ENCODE results near the gene CDK13. TPM values are rescaled to one million over a fixed set of nuclear protein-coding genes. Genes with fewer than 3 reads are reported as not detected.
"Not testable (repeated sequence)": the region's sequence is repeated elsewhere in the genome, so short reads cannot be mapped to it uniquely, and the experiment has no call there.

The CDK13 gene
- total RNA-seq, 6 experiments from 2014 or later = 21.2 to 35.2 (median 27.1) TPM

- WGBS (ENCODE audit: insufficient coverage, low coverage, low lambda C conversion rate, missing lambda C conversion rate) = 56% methylated on average over 2 of the region's 2 CpGs
- no peak for ATAC-seq
Measured at GRCh38 chr7:40137563-40137962, 187.5 kb downstream of the CDK13 start.

GRCh38 chr7:40138973-40139372 is 188.9 kb downstream of the CDK13 start:
- WGBS (ENCODE audit: insufficient coverage, low coverage, low lambda C conversion rate, missing lambda C conversion rate) = 91% methylated on average over 5 of the region's 5 CpGs

More at GRCh38 chr7:40137563-40137962, 187.5 kb downstream of the CDK13 start:
- DNase-seq = no peak
- Histone ChIP-seq H3K27ac (no peak overlapping the region), H3K4me3 (no peak overlapping the region), H3K4me1 (peaks cover 0 to 6% (median 0%) of the 10 kb centered on the region in 4 donors), H3K36me3 (no peaks in the 10 kb centered on the region), H3K9me3 (no peaks in the 10 kb centered on the region), H3K27me3 (no peaks in the 10 kb centered on the region)
- TF ChIP-seq, protein P1, sequence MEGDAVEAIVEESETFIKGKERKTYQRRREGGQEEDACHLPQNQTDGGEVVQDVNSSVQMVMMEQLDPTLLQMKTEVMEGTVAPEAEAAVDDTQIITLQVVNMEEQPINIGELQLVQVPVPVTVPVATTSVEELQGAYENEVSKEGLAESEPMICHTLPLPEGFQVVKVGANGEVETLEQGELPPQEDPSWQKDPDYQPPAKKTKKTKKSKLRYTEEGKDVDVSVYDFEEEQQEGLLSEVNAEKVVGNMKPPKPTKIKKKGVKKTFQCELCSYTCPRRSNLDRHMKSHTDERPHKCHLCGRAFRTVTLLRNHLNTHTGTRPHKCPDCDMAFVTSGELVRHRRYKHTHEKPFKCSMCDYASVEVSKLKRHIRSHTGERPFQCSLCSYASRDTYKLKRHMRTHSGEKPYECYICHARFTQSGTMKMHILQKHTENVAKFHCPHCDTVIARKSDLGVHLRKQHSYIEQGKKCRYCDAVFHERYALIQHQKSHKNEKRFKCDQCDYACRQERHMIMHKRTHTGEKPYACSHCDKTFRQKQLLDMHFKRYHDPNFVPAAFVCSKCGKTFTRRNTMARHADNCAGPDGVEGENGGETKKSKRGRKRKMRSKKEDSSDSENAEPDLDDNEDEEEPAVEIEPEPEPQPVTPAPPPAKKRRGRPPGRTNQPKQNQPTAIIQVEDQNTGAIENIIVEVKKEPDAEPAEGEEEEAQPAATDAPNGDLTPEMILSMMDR (IDR thresholded peaks at IDR 0.05) = no peak
- TF ChIP-seq POLR2A (IDR thresholded peaks at IDR 0.05) = no peak
- intact Hi-C loops (cut with DNase I) = no loop called here

DNA sequence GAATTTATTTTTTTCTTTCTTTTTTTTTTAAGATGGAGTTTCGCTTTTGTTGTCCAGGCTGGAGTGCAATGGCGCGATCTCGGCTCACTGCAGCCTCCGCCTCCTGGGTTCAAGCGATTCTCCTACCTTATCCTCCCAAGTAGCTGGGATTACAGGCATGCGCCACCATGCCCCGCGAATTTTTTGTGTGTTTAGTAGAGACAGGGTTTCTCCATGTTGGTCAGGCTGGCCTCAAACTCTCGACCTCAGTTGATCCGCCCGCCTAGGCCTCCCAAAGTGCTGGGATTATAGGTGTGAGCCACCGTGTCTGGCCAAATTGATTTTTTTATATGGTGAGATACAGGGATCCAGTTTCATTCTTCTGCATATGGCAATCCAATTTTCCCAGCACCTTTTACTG is 189.8 kb downstream of the CDK13 start:
- ATAC-seq; H3K27me3 ChIP-seq; H3K4me3 ChIP-seq; intact Hi-C loops (cut with DNase I); H3K27ac ChIP-seq; H3K4me1 ChIP-seq; H3K36me3 ChIP-seq; DNase-seq; H3K9me3 ChIP-seq: not testable (repeated sequence)
- WGBS (ENCODE audit: insufficient coverage, low coverage, low lambda C conversion rate, missing lambda C conversion rate) = 83% methylated on average over 2 of the region's 13 CpGs

More at GRCh38 chr7:40138973-40139372, 188.9 kb downstream of the CDK13 start:
- H3K36me3 ChIP-seq = no peaks in the 10 kb centered on the region
- no peak overlapping the region for H3K4me3 ChIP-seq
- H3K4me1 ChIP-seq = no peaks in the 10 kb centered on the region
- DNase-seq = no peak
- intact Hi-C loops (cut with DNase I) = no loop called here
- no peaks in the 10 kb centered on the region for H3K9me3 ChIP-seq
- no peak for ATAC-seq
- no peaks in the 10 kb centered on the region for H3K27me3 ChIP-seq
- TF ChIP-seq POLR2A (IDR thresholded peaks at IDR 0.05) = no peak
- TF ChIP-seq, protein P1 (IDR thresholded peaks at IDR 0.05) = no peak
- no peak overlapping the region for H3K27ac ChIP-seq

- ATAC-seq = not testable (repeated sequence)
Measured at GRCh38 chr7:40141916-40142315, 191.9 kb downstream of the CDK13 start.

DNA sequence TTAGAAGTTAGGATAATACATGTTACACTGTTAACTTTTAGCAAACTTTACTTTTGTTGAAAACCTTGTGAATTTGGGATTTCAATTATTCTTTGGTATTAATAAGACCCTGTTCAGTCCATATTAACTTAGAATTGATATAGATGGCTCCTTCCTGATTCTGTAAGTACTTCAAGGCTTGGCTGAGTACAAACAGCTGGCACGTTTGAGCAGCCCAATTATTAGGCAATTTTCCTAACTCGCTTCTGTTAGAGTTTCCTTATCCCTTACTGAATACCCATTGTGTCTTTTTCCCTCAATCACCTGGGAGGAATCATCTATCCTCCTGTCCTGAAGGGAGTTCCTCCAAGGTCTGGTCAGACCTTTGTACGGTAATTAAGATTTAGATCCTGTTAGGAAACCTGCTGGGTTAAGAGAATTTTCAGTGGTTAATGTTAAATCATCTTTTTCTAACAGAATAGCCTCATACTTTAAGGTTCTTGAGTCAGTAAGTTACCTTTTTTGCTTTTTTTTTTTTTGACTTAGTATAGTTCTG is 195.6 kb downstream of the CDK13 start:
- H3K4me3 ChIP-seq; ATAC-seq; intact Hi-C loops (cut with DNase I); H3K9me3 ChIP-seq; H3K4me1 ChIP-seq; DNase-seq; H3K27ac ChIP-seq; H3K27me3 ChIP-seq; H3K36me3 ChIP-seq: not testable (repeated sequence)
- WGBS (ENCODE audit: insufficient coverage, low coverage, low lambda C conversion rate, missing lambda C conversion rate) = 52% methylated on average over 3 of the region's 3 CpGs

More at GRCh38 chr7:40141916-40142315, 191.9 kb downstream of the CDK13 start:
- 93% methylated on average over 5 of the region's 5 CpGs for WGBS (ENCODE audit: insufficient coverage, low coverage, low lambda C conversion rate, missing lambda C conversion rate)
- H3K9me3 ChIP-seq; intact Hi-C loops (cut with DNase I); H3K36me3 ChIP-seq; H3K27me3 ChIP-seq; H3K27ac ChIP-seq; H3K4me3 ChIP-seq; DNase-seq; H3K4me1 ChIP-seq: not testable (repeated sequence)

DNA sequence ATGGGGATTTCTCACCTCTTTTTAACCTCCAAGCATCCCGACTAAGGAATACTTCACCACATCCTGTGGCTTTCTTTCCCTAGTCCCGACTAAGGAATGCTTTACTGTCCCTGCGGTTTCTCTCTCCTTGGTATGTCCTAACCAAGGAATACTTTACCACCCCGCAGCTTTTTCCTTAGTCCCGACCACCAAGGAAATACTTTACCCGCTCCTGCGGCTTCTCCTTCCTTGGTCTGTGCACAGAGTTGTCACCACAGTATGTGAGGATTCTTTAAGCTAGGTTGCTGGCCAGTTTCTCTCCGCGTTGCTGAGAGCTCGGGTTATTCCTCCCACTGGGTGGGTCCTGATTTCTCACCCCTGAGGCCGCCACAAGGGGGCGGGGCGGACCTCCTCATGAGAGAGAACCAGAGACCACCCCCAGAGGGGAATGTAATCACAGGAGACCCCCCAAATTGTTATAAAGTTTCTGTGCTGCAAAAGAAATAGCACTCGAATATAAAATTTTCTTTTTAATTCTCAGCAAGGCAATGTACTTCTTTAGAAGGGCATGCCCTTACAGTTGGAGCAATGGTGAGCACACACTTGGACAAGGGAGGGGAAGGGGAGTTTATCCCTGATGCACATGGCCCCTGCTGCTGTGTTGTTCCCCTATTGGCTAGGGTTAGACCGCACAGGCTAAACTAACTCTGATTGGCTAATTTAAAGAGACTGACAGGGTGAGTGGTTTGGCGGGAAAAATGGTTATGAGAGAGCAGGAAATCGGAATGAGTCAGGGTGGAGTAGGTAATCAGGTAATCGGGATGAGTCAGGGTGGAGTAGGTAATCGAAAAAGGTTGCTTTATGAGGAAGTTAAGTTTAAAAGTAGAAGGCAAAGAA is 197.6 kb downstream of the CDK13 start:
- 94% methylated on average over 17 of the region's 19 CpGs for WGBS (ENCODE audit: insufficient coverage, low coverage, low lambda C conversion rate, missing lambda C conversion rate)
- ATAC-seq (no peak), DNase-seq (no peak)
- TF ChIP-seq, protein P1 (IDR thresholded peaks at IDR 0.05) = no peak
- no peak for TF ChIP-seq POLR2A (IDR thresholded peaks at IDR 0.05)
- Histone ChIP-seq H3K4me3 (no peak overlapping the region), H3K27me3 (no peaks in the 10 kb centered on the region), H3K9me3 (no peaks in the 10 kb centered on the region), H3K4me1 (no peaks in the 10 kb centered on the region), H3K27ac (no peak overlapping the region), H3K36me3 (no peaks in the 10 kb centered on the region)
- intact Hi-C loops (cut with DNase I) = no loop called here

GRCh38 chr7:40148247-40148580 is 198.2 kb downstream of the CDK13 start:
- H3K36me3 ChIP-seq; H3K27ac ChIP-seq; DNase-seq; H3K27me3 ChIP-seq; H3K4me3 ChIP-seq; ATAC-seq; H3K9me3 ChIP-seq; H3K4me1 ChIP-seq; intact Hi-C loops (cut with DNase I): not testable (repeated sequence)
- WGBS (ENCODE audit: insufficient coverage, low coverage, low lambda C conversion rate, missing lambda C conversion rate) = 90% methylated on average over 2 of the region's 7 CpGs

All from right lobe of liver (tissue), 6 donors.